Kidney epithelial cell (primary cell): ENCODE results near the gene TBC1D25. TPM values are rescaled to one million over a fixed set of nuclear protein-coding genes. Genes with fewer than 3 reads are reported as not detected.

Source experiments
- DNase-seq: peaks from one replicate; pipeline ENCODE4 v3.0.0-alpha.2; 2010; ENCODE audit warnings: low read depth
- H3K27me3 ChIP-seq: 2 replicates; pipeline ENCODE4 v1.6.0; 2011; ENCODE audit warnings: low read length; ENCODE audit not compliant: control insufficient read depth, insufficient read depth
- H3K36me3 ChIP-seq: 2 replicates; pipeline ENCODE4 v1.5.1; 2011; ENCODE audit warnings: low read length; ENCODE audit not compliant: control insufficient read depth, insufficient read depth
- H3K4me3 ChIP-seq: 2 replicates; pipeline ENCODE4 v1.5.1; 2011; ENCODE audit warnings: low read depth, mild to moderate bottlenecking, control low read depth, low read length
- total RNA-seq: library from RNA; depleted of rRNA; stranded (reverse); fragments of >200 nt; gene quantifications from 2 replicates; pipeline ENCODE4 v1.2.3, GENCODE V29; 2015
- TF ChIP-seq, protein P1 (sequence below): IDR thresholded peaks from 2 replicates; pipeline ENCODE4 v1.5.1; 2011; ENCODE audit warnings: mild to moderate bottlenecking, moderate library complexity, low read length, control low read depth, inconsistent platforms; ENCODE audit not compliant: insufficient read depth, poor library complexity, severe bottlenecking

Gene TBC1D25
- total RNA-seq, 1 donor from 2014 or later = 6.6 TPM

DNA sequence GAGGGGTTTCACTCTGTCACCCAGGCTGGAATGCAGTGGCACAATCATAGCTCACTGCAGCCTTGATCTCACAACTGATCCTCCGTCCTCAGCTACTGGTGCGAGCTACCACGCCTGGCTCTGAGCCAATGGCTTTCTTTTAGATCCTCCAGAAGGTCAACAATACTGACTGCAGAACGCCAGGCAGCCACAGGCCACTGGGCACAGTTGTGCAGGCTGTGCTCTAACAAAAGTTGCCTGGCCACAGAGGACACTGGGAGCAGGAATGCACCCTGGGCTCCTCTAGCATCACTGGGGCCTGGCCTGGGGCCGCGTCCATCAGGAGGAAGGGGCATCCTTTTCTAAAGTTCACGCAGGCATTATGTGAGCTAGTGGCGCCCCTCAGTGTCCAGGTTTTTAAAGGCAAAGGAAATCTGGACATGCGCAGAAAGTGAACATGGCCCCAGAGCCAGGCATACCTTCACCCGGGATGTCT is 45.6 kb upstream of the TBC1D25 start:
- no peak for DNase-seq

GRCh38 chrX:48496660-48497059 is 42.9 kb upstream of the TBC1D25 start:
- no peak for DNase-seq

More for the DNA sequence above, 45.6 kb upstream of the TBC1D25 start:
- TF ChIP-seq, protein P1, sequence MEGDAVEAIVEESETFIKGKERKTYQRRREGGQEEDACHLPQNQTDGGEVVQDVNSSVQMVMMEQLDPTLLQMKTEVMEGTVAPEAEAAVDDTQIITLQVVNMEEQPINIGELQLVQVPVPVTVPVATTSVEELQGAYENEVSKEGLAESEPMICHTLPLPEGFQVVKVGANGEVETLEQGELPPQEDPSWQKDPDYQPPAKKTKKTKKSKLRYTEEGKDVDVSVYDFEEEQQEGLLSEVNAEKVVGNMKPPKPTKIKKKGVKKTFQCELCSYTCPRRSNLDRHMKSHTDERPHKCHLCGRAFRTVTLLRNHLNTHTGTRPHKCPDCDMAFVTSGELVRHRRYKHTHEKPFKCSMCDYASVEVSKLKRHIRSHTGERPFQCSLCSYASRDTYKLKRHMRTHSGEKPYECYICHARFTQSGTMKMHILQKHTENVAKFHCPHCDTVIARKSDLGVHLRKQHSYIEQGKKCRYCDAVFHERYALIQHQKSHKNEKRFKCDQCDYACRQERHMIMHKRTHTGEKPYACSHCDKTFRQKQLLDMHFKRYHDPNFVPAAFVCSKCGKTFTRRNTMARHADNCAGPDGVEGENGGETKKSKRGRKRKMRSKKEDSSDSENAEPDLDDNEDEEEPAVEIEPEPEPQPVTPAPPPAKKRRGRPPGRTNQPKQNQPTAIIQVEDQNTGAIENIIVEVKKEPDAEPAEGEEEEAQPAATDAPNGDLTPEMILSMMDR = peak; percentile 29
- H3K36me3 ChIP-seq = no peaks in the 10 kb centered on the region
- no peaks in the 10 kb centered on the region for H3K27me3 ChIP-seq
- no peak overlapping the region for H3K4me3 ChIP-seq

GRCh38 chrX:48497871-48498270 is 41.6 kb upstream of the TBC1D25 start:
- DNase-seq = no peak
- Histone ChIP-seq H3K36me3 (no peaks in the 10 kb centered on the region), H3K27me3 (no peaks in the 10 kb centered on the region), H3K4me3 (no peak overlapping the region)
- TF ChIP-seq, protein P1 = no peak

More at GRCh38 chrX:48496660-48497059, 42.9 kb upstream of the TBC1D25 start:
- TF ChIP-seq, protein P1 = no peak
- Histone ChIP-seq H3K27me3 (no peaks in the 10 kb centered on the region), H3K36me3 (no peaks in the 10 kb centered on the region), H3K4me3 (no peak overlapping the region)

GRCh38 chrX:48498374-48498809 is 41.1 kb upstream of the TBC1D25 start:
- H3K36me3 ChIP-seq = no peaks in the 10 kb centered on the region
- TF ChIP-seq, protein P1 = no peak

DNA sequence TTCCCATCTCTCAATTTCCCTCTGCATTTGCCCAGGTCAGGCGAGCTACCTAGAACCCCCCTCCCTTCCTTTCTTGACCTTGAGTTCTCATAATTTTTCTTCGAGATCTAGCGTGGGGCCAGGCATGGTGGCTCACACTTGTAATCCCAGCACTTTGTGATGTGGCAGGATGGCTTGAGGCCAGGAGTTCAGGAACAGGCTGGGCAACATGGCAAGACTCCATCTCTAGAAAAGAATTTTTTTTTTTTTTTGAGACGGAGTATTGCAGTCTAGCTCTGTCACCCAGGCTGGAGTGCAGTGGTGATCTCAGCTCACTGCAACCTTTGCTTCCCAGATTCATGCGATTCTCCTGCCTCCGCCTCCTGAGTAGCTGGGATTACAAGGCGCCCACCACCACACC is 35.3 kb upstream of the TBC1D25 start:
- Histone ChIP-seq H3K4me3 (no peak overlapping the region), H3K36me3 (no peaks in the 10 kb centered on the region), H3K27me3 (no peaks in the 10 kb centered on the region)
- TF ChIP-seq, protein P1 = no peak
- no peak for DNase-seq

More at GRCh38 chrX:48498374-48498809, 41.1 kb upstream of the TBC1D25 start:
- Histone ChIP-seq H3K4me3 (no peak overlapping the region), H3K27me3 (no peaks in the 10 kb centered on the region)
- DNase-seq = peak; percentile 60

- Histone ChIP-seq H3K4me3 (no peak overlapping the region), H3K27me3 (no peaks in the 10 kb centered on the region), H3K36me3 (no peaks in the 10 kb centered on the region)
- no peak for DNase-seq
- TF ChIP-seq, protein P1 = no peak
Observed at GRCh38 chrX:48505481-48505880, 34.0 kb upstream of the TBC1D25 start.
